Measurements from ENCODE around the gene HCN3.

HCN3 gene

GRCh38 chr1:155322953-155323728 lies 45.9 kb downstream of the HCN3 start (continued):
- TF ChIP-seq TCF7L2 (IDR thresholded peaks at IDR 0.05; ENCODE audit: borderline replicate concordance, low read depth, low read length) (no peak), ZNF211 (tag by site-specific recombination; IDR thresholded peaks at IDR 0.05; ENCODE audit: low read depth) (no peak), ZNF146 (tag by site-specific recombination; IDR thresholded peaks at IDR 0.05) (no peak), OSR2 (tag by site-specific recombination; IDR thresholded peaks at IDR 0.05) (peak; percentile 52), ZNF791 (tag by site-specific recombination; IDR thresholded peaks at IDR 0.05) (no peak), ZNF114 (tag by site-specific recombination; IDR thresholded peaks at IDR 0.05) (no peak), ZFP41 (tag by site-specific recombination; IDR thresholded peaks at IDR 0.05; ENCODE audit: borderline replicate concordance) (no peak), ZNF555 (tag by site-specific recombination; conservative IDR thresholded peaks at IDR 0.05) (no peak), FEZF1 (tag by site-specific recombination; IDR thresholded peaks at IDR 0.05) (no peak; the same call in 1 of the 2 replicates), ZXDB (tag by site-specific recombination; IDR thresholded peaks at IDR 0.05) (peak; percentile 42; the same call in 1 of the 2 replicates), MZF1 (tag by site-specific recombination; IDR thresholded peaks at IDR 0.05; ENCODE audit: borderline replicate concordance) (peak; percentile 82; the same call in 1 of the 2 replicates), MYNN (tag by site-specific recombination; IDR thresholded peaks at IDR 0.05; ENCODE audit: borderline replicate concordance) (no peak), ZFP37 (tag by site-specific recombination; IDR thresholded peaks at IDR 0.05) (peak; percentile 62), ZNF292 (tag by site-specific recombination; IDR thresholded peaks at IDR 0.05; ENCODE audit: borderline replicate concordance, low read depth) (no peak), ZSCAN30 (tag by site-specific recombination; IDR thresholded peaks at IDR 0.05) (peak; percentile 94), ZNF18 (tag by site-specific recombination; IDR thresholded peaks at IDR 0.05) (no peak), KLF9 (tag by site-specific recombination; IDR thresholded peaks at IDR 0.05; ENCODE audit: low read depth) (peak; percentile 69; the same call in 1 of the 2 replicates), ZNF274 (IDR thresholded peaks at IDR 0.05; ENCODE audit: low read length) (no peak), ZNF274 (tag by site-specific recombination; IDR thresholded peaks at IDR 0.05; ENCODE audit: borderline replicate concordance) (no peak), ZNF549 (tag by site-specific recombination; IDR thresholded peaks at IDR 0.05) (no peak), ZNF514 (tag by site-specific recombination; IDR thresholded peaks at IDR 0.05) (no peak), SCRT1 (tag by site-specific recombination; IDR thresholded peaks at IDR 0.05; ENCODE audit: borderline replicate concordance) (no peak), ZNF571 (tag by site-specific recombination; IDR thresholded peaks at IDR 0.05) (no peak)
- TF ChIP-seq, protein P1, sequence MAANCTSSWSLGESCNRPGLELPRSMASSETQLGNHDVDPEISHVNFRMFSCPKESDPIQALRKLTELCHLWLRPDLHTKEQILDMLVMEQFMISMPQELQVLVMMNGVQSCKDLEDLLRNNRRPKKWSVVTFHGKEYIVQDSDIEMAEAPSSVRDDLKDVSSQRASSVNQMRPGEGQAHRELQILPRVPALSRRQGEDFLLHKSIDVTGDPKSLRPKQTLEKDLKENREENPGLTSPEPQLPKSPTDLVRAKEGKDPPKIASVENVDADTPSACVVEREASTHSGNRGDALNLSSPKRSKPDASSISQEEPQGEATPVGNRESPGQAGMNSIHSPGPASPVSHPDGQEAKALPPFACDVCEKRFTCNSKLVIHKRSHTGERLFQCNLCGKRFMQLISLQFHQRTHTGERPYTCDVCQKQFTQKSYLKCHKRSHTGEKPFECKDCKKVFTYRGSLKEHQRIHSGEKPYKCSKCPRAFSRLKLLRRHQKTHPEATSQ (tag by site-specific recombination; IDR thresholded peaks at IDR 0.05), result no peak
- TF ChIP-seq, protein P2, sequence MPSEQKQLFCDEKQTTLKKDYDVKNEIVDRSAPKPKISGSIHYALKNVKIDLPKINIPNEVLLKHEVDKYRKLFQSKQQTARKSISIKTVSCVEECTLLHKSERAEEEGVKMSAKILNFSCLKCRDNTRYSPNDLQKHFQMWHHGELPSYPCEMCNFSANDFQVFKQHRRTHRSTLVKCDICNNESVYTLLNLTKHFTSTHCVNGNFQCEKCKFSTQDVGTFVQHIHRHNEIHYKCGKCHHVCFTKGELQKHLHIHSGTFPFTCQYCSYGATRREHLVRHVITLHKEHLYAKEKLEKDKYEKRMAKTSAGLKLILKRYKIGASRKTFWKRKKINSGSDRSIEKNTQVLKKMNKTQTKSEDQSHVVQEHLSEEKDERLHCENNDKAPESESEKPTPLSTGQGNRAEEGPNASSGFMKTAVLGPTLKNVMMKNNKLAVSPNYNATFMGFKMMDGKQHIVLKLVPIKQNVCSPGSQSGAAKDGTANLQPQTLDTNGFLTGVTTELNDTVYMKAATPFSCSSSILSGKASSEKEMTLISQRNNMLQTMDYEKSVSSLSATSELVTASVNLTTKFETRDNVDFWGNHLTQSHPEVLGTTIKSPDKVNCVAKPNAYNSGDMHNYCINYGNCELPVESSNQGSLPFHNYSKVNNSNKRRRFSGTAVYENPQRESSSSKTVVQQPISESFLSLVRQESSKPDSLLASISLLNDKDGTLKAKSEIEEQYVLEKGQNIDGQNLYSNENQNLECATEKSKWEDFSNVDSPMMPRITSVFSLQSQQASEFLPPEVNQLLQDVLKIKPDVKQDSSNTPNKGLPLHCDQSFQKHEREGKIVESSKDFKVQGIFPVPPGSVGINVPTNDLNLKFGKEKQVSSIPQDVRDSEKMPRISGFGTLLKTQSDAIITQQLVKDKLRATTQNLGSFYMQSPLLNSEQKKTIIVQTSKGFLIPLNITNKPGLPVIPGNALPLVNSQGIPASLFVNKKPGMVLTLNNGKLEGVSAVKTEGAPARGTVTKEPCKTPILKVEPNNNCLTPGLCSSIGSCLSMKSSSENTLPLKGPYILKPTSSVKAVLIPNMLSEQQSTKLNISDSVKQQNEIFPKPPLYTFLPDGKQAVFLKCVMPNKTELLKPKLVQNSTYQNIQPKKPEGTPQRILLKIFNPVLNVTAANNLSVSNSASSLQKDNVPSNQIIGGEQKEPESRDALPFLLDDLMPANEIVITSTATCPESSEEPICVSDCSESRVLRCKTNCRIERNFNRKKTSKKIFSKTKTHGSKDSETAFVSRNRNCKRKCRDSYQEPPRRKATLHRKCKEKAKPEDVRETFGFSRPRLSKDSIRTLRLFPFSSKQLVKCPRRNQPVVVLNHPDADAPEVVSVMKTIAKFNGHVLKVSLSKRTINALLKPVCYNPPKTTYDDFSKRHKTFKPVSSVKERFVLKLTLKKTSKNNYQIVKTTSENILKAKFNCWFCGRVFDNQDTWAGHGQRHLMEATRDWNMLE (tag by site-specific recombination; conservative IDR thresholded peaks at IDR 0.05; ENCODE audit: low read depth), result no peak

All from HEK293 (cell line).